ENCODE data around the gene ARL5B. TPM values are rescaled to one million over a fixed set of nuclear protein-coding genes. Genes with fewer than 3 reads are reported as not detected.

Gene ARL5B
- total and polyA plus RNA-seq, 2 of the 4 experiments (the other 2 are of a cell fraction) = 5.9 to 12.0 TPM

- no TSS peak for BruUV-seq (replicated peaks)
- H4K5ac ChIP-seq (ENCODE audit: low read depth, low read length) = no peak overlapping the region
- POLR2A ChIA-PET (ENCODE audit: unreplicated experiment) = no interaction called here
Observed at GRCh38 chr10:18687706-18688105, 28.5 kb downstream of the ARL5B start.

More at GRCh38 chr10:18687706-18688105, 28.5 kb downstream of the ARL5B start:
- Histone ChIP-seq H3K14ac (replicated peaks; ENCODE audit: low read depth, low read length) (no peak overlapping the region), H3K56ac (ENCODE audit: extremely low read depth, insufficient read depth, low read length) (no peak overlapping the region), H3K4ac (ENCODE audit: low read depth, low read length) (no peak overlapping the region), H3K9me1 (ENCODE audit: insufficient read depth, low read length) (no peaks in the 10 kb centered on the region), H3K4me3 (ENCODE audit: insufficient read depth, low read depth, low read length) (no peak overlapping the region), H3K9ac (ENCODE audit: low read depth, low read length) (no peak overlapping the region), H2AK5ac (ENCODE audit: low read depth, low read length) (no peak overlapping the region), H3K36me3 (ENCODE audit: control insufficient read depth, insufficient read depth, low read length) (peaks cover 3% of the 10 kb centered on the region; the same call in 1 of the 2 replicates), H3K9me3 (ENCODE audit: control insufficient read depth, insufficient read depth, low read length) (no peaks in the 10 kb centered on the region), H3K23ac (ENCODE audit: low read depth, low read length) (no peak overlapping the region), H2BK20ac (ENCODE audit: low read depth, low read length) (no peak overlapping the region), H2BK120ac (ENCODE audit: low read depth, low read length) (no peak overlapping the region), H3K79me1 (ENCODE audit: low read depth in 1 of 2, low read length in 2 of 2) (no peaks in the 10 kb centered on the region), H3K27me3 (ENCODE audit: control insufficient read depth, insufficient read depth, low read length) (no peaks in the 10 kb centered on the region), H4K20me1 (ENCODE audit: insufficient read depth, low read length) (no peaks in the 10 kb centered on the region), H3K18ac (ENCODE audit: low read depth, low read length) (no peak overlapping the region), H2BK15ac (ENCODE audit: low read depth, low read length) (no peak overlapping the region), H2AK9ac (replicated peaks; ENCODE audit: low read depth, low read length, poor library complexity) (no peak overlapping the region), H3K4me2 (ENCODE audit: low read depth, low read length) (no peak overlapping the region), H3K4me1 (ENCODE audit: control insufficient read depth, insufficient read depth, low read length) (peaks cover 4% of the 10 kb centered on the region), H3K27ac (ENCODE audit: insufficient read depth, low read length) (no peak overlapping the region), H4K8ac (ENCODE audit: low read depth in 2 of 2, low read length in 2 of 2) (no peak overlapping the region), H2BK5ac (ENCODE audit: low read depth, low read length, poor library complexity, severe bottlenecking) (no peak overlapping the region), H2AFZ (replicated peaks; ENCODE audit: low read length, poor library complexity) (no peak overlapping the region), H4K91ac (ENCODE audit: insufficient read depth, low read depth, low read length) (no peak overlapping the region)
- ATAC-seq (ENCODE audit: low read depth) (no peak), DNase-seq (no peak)
- in situ Hi-C loops (cut with MboI; ENCODE audit: low sequenced_read_pairs) = loop anchor here (10.0 to 25.0 kb wide), 2 partner anchors 947 to 1100 kb away; no protein-coding TSS in a partner anchor
- dilution Hi-C loops (cut with HindIII; ENCODE audit: low sequenced_read_pairs, unreplicated experiment) = no loop called here
- TF ChIP-seq MAFK (IDR thresholded peaks at IDR 0.05; ENCODE audit: low read depth, low read length) (no peak), ELK1 (IDR thresholded peaks at IDR 0.05; ENCODE audit: borderline replicate concordance, low read depth, low read length) (no peak), CEBPB (IDR thresholded peaks at IDR 0.05; ENCODE audit: low read depth, low read length) (no peak), RFX5 (IDR thresholded peaks at IDR 0.05; ENCODE audit: low read depth, low read length) (no peak), FOS (IDR thresholded peaks at IDR 0.05; ENCODE audit: low read depth, low read length) (no peak), MAZ (IDR thresholded peaks at IDR 0.05; ENCODE audit: borderline replicate concordance, low read depth, low read length) (no peak), RAD21 (IDR thresholded peaks at IDR 0.05; ENCODE audit: low read length) (no peak), RCOR1 (IDR thresholded peaks at IDR 0.05; ENCODE audit: insufficient replicate concordance, low read length) (no peak), NFE2L2 (IDR thresholded peaks at IDR 0.05; ENCODE audit: low read depth, low read length) (no peak), SMC3 (IDR thresholded peaks at IDR 0.05; ENCODE audit: low read depth, low read length) (no peak), CHD1 (IDR thresholded peaks at IDR 0.05; ENCODE audit: low read depth, low read length) (no peak), MXI1 (IDR thresholded peaks at IDR 0.05; ENCODE audit: borderline replicate concordance, low read depth, low read length) (no peak), CTCF (conservative IDR thresholded peaks at IDR 0.05; ENCODE audit: low read depth, low read length) (no peak), BHLHE40 (IDR thresholded peaks at IDR 0.05; ENCODE audit: low read depth, low read length) (no peak), USF2 (IDR thresholded peaks at IDR 0.05; ENCODE audit: low read depth, low read length) (no peak), POLR2A (IDR thresholded peaks at IDR 0.05; ENCODE audit: low read depth, low read length) (no peak)
- intact Hi-C loops (cut with micrococcal nuclease) = loop anchor here (2.0 kb wide), 2 partner anchors 727 to 1129 kb away; partner anchors contain the start of gene PLXDC2
- 63% methylated on average over 1 of the region's 5 CpGs; no CpG with 5 or more reads in 1 of the 2 experiments for WGBS, 2 experiments (ENCODE audit: extremely low coverage in 2 of 2, insufficient read length in 1 of 2)
- CTCF ChIA-PET = no interaction called here

Measured in IMR-90 (cell line).